Skeletal muscle cell (primary cell): ENCODE data around the gene GLYR1.
A peak's percentile ranks its signal among the peaks of the same experiment; 100 is the strongest.

ENCODE experiments used
- DNase-seq: peaks from one replicate; pipeline ENCODE4 v3.0.0-alpha.2; 2010; ENCODE audit warnings: low read depth
- H3K4me3 ChIP-seq: 2 replicates; pipeline ENCODE4 v1.5.1; 2011; ENCODE audit warnings: low read depth, mild to moderate bottlenecking, control low read depth, low read length, moderate library complexity

The GLYR1 gene

GRCh38 chr16:4776141-4776705, 70.9 kb downstream of the GLYR1 start:
- no peak for DNase-seq
- H3K4me3 ChIP-seq = no peak overlapping the region

- H3K4me3 ChIP-seq = no peak overlapping the region
- no peak for DNase-seq
These were observed 72.1 kb downstream of the GLYR1 start for GRCh38 chr16:4775005-4775404.

GRCh38 chr16:4772351-4772750, 74.7 kb downstream of the GLYR1 start:
- no peak overlapping the region for H3K4me3 ChIP-seq
- DNase-seq = no peak

GRCh38 chr16:4771646-4772045, 75.4 kb downstream of the GLYR1 start:
- no peak for DNase-seq
- H3K4me3 ChIP-seq = no peak overlapping the region

- peak overlapping the region; percentile 65 for H3K4me3 ChIP-seq
These were observed 77.8 kb downstream of the GLYR1 start for GRCh38 chr16:4769306-4769638.

GRCh38 chr16:4768549-4769305, 78.4 kb downstream of the GLYR1 start:
- DNase-seq = peak; percentile 74
- H3K4me3 ChIP-seq = peak overlapping the region; percentile 65

More at GRCh38 chr16:4769306-4769638, 77.8 kb downstream of the GLYR1 start:
- no peak for DNase-seq

GRCh38 chr16:4767872-4768548, 79.1 kb downstream of the GLYR1 start:
- DNase-seq = no peak

GRCh38 chr16:4766875-4767628, 80.0 kb downstream of the GLYR1 start, which contains the start of gene ZNF500:
Gene ZNF500, minus strand, starts transcription at chr16:4767162. Its CDS starts 1,184 bp downstream, at chr16:4765978.
- peak within 1 kb of the TSS; percentile 78 for H3K4me3 ChIP-seq
- DNase-seq = peak; percentile 84

More at GRCh38 chr16:4767872-4768548, 79.1 kb downstream of the GLYR1 start:
- peak overlapping the region; percentile 65 for H3K4me3 ChIP-seq

- no peak for DNase-seq
- H3K4me3 ChIP-seq = peak overlapping the region; percentile 78
These were observed 81.3 kb downstream of the GLYR1 start for GRCh38 chr16:4765511-4766474.

GRCh38 chr16:4763791-4764190, 83.3 kb downstream of the GLYR1 start:
- DNase-seq = no peak
- H3K4me3 ChIP-seq = no peak overlapping the region

- no peak for DNase-seq
- H3K4me3 ChIP-seq = no peak overlapping the region
These were observed 84.9 kb downstream of the GLYR1 start for GRCh38 chr16:4762205-4762604.

- H3K4me3 ChIP-seq = no peak overlapping the region
- no peak for DNase-seq
These were observed 86.7 kb downstream of the GLYR1 start for GRCh38 chr16:4760221-4760910.

- no peak for DNase-seq
- no peak overlapping the region for H3K4me3 ChIP-seq
These were observed 91.4 kb downstream of the GLYR1 start for GRCh38 chr16:4755687-4756086.

GRCh38 chr16:4754865-4755264, 92.2 kb downstream of the GLYR1 start:
- no peak for DNase-seq
- no peak overlapping the region for H3K4me3 ChIP-seq

- H3K4me3 ChIP-seq = no peak overlapping the region
These were observed 93.9 kb downstream of the GLYR1 start for GRCh38 chr16:4753227-4753626.

More at GRCh38 chr16:4753227-4753626, 93.9 kb downstream of the GLYR1 start:
- DNase-seq = no peak
